A673 (cell line): ENCODE measurements around the gene AGPAT3. TPM values are rescaled to one million over a fixed set of nuclear protein-coding genes. Genes with fewer than 3 reads are reported as not detected.

ENCODE experiments used
- Bru-seq: library from RNA; stranded (reverse); fragments of 400-500 nt; gene quantifications from one replicate; lab custom pipeline; 2021; lab: Mats Ljungman, UMichigan
- BruChase-seq, 2 experiments: library from RNA; stranded (reverse); fragments of 400-500 nt; gene quantifications; one replicate each; lab custom pipeline; 2021; lab: Mats Ljungman, UMichigan
- BruUV-seq: library from RNA; stranded (reverse); fragments of 400-500 nt; replicated peaks from 2 replicates; lab custom pipeline; 2021; lab: Mats Ljungman, UMichigan
- CTCF ChIA-PET: fragments of 300-600 bp; sonication (Branson Sonifier 250); formaldehyde crosslinking; loops from one replicate; lab custom pipeline; 2022; ENCODE audit warnings: antibody characterized with exemption; lab: Charles Lee
- POLR2A ChIA-PET: fragments of 300-600 bp; sonication (Branson Sonifier 250); formaldehyde crosslinking; loops from one replicate; lab custom pipeline; 2022; ENCODE audit warnings: antibody characterized with exemption; ENCODE audit not compliant: low non-redundant PET; lab: Charles Lee
- DNase-seq: peaks from one replicate; pipeline ENCODE4 v3.0.0-alpha.2; 2015; ENCODE audit warnings: low spot score
- H3K27ac ChIP-seq: fragments of 200-600 bp; sonication (generic); 2 replicates; pipeline ENCODE4 v1.5.1; 2016; ENCODE audit warnings: mixed run types, low read depth, mild to moderate bottlenecking, mixed read lengths, antibody characterized with exemption, low read length; ENCODE audit not compliant: poor library complexity, severe bottlenecking
- H3K27me3 ChIP-seq: fragments of 200-600 bp; sonication (generic); replicated peaks from 2 replicates; pipeline ENCODE4 v1.6.1; 2017; ENCODE audit warnings: mixed run types, low read depth, mild to moderate bottlenecking, mixed read lengths, antibody characterized with exemption, low read length; ENCODE audit not compliant: insufficient read depth, poor library complexity
- H3K36me3 ChIP-seq: fragments of 200-600 bp; sonication (generic); 2 replicates; pipeline ENCODE4 v1.6.1; 2016; ENCODE audit warnings: mixed run types, mild to moderate bottlenecking, mixed read lengths, antibody characterized with exemption, low read length; ENCODE audit not compliant: insufficient read depth, poor library complexity, severe bottlenecking
- H3K4me1 ChIP-seq: fragments of 200-600 bp; sonication (generic); 2 replicates; pipeline ENCODE4 v1.6.1; 2017; ENCODE audit warnings: mixed run types, mild to moderate bottlenecking, mixed read lengths, antibody characterized with exemption, low read length; ENCODE audit not compliant: insufficient read depth, poor library complexity, severe bottlenecking
- H3K4me3 ChIP-seq: fragments of 200-600 bp; sonication (generic); 2 replicates; pipeline ENCODE4 v1.5.1; 2016; ENCODE audit warnings: low read depth, mixed run types, mild to moderate bottlenecking, mixed read lengths, low read length; ENCODE audit not compliant: poor library complexity, severe bottlenecking
- H3K9me3 ChIP-seq: fragments of 200-600 bp; sonication (generic); 2 replicates; pipeline ENCODE4 v1.6.1; 2016; ENCODE audit warnings: mixed run types, low read depth, mild to moderate bottlenecking, mixed read lengths, antibody characterized with exemption, low read length; ENCODE audit not compliant: poor library complexity, severe bottlenecking
- EZH2 ChIP-seq: fragments of 200-600 bp; sonication (generic); IDR thresholded peaks from 2 replicates; pipeline ENCODE4 v1.6.1; 2017; ENCODE audit warnings: borderline replicate concordance, low read depth, mild to moderate bottlenecking, mixed read lengths, antibody characterized with exemption, low read length; ENCODE audit not compliant: poor library complexity, severe bottlenecking
- intact Hi-C: fragments of 100-400 bp; cut with micrococcal nuclease; formaldehyde crosslinking; loops from one replicate; pipeline ENCODE4 v1.10.0; 2022; ENCODE audit not compliant: unreplicated experiment
- long read RNA-seq: library from polyadenylated mRNA; stranded (forward); transcript quantifications from one replicate; pipeline ENCODE4 v2.0.0, GENCODE V29; 2022
- total RNA-seq: library from RNA; stranded (reverse); gene quantifications from 2 replicates; pipeline ENCODE4 v1.2.3, GENCODE V29; 2021
- TF ChIP-seq, protein P1 (sequence below): fragments of 300-800, 200-600 bp; sonication (generic); conservative IDR thresholded peaks from 2 replicates; pipeline ENCODE4 v1.5.1; 2017; ENCODE audit warnings: low read depth, mild to moderate bottlenecking, antibody characterized with exemption, low read length, moderate library complexity, mixed read lengths

Gene AGPAT3, protein sequence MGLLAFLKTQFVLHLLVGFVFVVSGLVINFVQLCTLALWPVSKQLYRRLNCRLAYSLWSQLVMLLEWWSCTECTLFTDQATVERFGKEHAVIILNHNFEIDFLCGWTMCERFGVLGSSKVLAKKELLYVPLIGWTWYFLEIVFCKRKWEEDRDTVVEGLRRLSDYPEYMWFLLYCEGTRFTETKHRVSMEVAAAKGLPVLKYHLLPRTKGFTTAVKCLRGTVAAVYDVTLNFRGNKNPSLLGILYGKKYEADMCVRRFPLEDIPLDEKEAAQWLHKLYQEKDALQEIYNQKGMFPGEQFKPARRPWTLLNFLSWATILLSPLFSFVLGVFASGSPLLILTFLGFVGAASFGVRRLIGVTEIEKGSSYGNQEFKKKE
- total RNA-seq (68.7 and 69.6 TPM in 2 replicates), Bru-seq, nascent RNA (percentile 73 among the genes with signal in this experiment), BruChase-seq, experiment 1, labeled RNA remaining after a 2-hour chase (percentile 77 among the genes with signal in this experiment), BruChase-seq, experiment 2, labeled RNA remaining after a 6-hour chase (percentile 90 among the genes with signal in this experiment)
- long read RNA-seq, full-length matches to known transcripts, result 39 of 101 reads
- long read RNA-seq, partial matches to known transcripts, result 7 of 101 reads
- long read RNA-seq, other reads (novel, unspliced or antisense), result 55 of 101 reads

GRCh38 chr21:43864962-43865539 is at the start of gene AGPAT3:
TSS of gene AGPAT3 (plus strand) at chr21:43865223. CDS start at chr21:43959682, 94,459 bp downstream.
- ChIA-PET CTCF (no interaction called here), POLR2A (no interaction called here)
- H3K4me1 ChIP-seq, result peaks cover 10% of the 10 kb centered on the region
- H3K36me3 ChIP-seq, result peaks cover 8% of the 10 kb centered on the region
- TF ChIP-seq, protein P1, sequence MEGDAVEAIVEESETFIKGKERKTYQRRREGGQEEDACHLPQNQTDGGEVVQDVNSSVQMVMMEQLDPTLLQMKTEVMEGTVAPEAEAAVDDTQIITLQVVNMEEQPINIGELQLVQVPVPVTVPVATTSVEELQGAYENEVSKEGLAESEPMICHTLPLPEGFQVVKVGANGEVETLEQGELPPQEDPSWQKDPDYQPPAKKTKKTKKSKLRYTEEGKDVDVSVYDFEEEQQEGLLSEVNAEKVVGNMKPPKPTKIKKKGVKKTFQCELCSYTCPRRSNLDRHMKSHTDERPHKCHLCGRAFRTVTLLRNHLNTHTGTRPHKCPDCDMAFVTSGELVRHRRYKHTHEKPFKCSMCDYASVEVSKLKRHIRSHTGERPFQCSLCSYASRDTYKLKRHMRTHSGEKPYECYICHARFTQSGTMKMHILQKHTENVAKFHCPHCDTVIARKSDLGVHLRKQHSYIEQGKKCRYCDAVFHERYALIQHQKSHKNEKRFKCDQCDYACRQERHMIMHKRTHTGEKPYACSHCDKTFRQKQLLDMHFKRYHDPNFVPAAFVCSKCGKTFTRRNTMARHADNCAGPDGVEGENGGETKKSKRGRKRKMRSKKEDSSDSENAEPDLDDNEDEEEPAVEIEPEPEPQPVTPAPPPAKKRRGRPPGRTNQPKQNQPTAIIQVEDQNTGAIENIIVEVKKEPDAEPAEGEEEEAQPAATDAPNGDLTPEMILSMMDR, result no peak
- TF ChIP-seq EZH2, result no peak
- H3K27ac ChIP-seq, result peak within 1 kb of the TSS; percentile 90
- BruUV-seq, result no TSS peak
- peak within 1 kb of the TSS; percentile 94 for H3K4me3 ChIP-seq
- peak; percentile 38 for DNase-seq
- H3K9me3 ChIP-seq, result no peaks in the 10 kb centered on the region
- H3K27me3 ChIP-seq, result no peaks in the 10 kb centered on the region
- intact Hi-C loops, result loop anchor here (10.0 kb wide), 2 partner anchors 50 to 60 kb away; no protein-coding TSS in a partner anchor

GRCh38 chr21:43815991-43816390 is 49.0 kb upstream of the AGPAT3 start:
- Histone ChIP-seq H3K9me3 (peaks cover 5% of the 10 kb centered on the region), H3K4me1 (peaks cover 16% of the 10 kb centered on the region), H3K27ac (no peak overlapping the region), H3K4me3 (no peak overlapping the region), H3K27me3 (no peaks in the 10 kb centered on the region), H3K36me3 (no peaks in the 10 kb centered on the region)
- ChIA-PET POLR2A (no interaction called here), CTCF (no interaction called here)
- TF ChIP-seq EZH2, result no peak
- TF ChIP-seq, protein P1, result no peak
- no TSS peak for BruUV-seq
- no peak for DNase-seq
- intact Hi-C loops, result loop anchor here (10.0 kb wide), 1 partner anchor 49 kb away; the partner anchor contains the start of gene AGPAT3

DNA sequence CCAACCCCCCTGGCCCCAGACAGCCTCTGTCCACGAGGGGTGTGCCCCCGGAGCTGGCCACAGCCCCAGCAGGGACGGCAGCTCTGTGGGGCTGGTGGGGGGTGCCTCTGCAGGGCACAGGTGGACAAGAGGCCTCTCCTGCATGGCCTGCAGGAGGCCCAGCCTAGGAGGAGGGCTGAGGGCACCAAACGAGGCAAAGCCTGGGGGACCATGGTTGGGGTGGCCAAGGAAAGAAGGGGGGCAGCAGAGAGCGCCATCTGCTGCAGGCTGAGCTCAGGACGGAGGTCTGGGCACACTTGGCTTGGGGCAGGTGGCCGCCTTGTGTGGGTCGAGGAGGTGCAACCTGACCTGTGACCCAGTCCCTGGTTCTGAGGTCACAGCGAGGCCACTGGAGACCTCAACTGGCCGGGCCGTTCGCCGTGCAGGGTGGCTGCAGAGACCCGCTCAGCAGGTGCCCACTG is 48.4 kb upstream of the AGPAT3 start:
- Histone ChIP-seq H3K9me3 (peaks cover 5% of the 10 kb centered on the region), H3K27me3 (no peaks in the 10 kb centered on the region), H3K36me3 (no peaks in the 10 kb centered on the region), H3K4me3 (no peak overlapping the region), H3K27ac (no peak overlapping the region), H3K4me1 (peaks cover 10% of the 10 kb centered on the region)
- intact Hi-C loops, result loop anchor here (10.0 kb wide), 1 partner anchor 48 kb away; the partner anchor contains the start of gene AGPAT3
- no peak for DNase-seq
- CTCF ChIA-PET, result no interaction called here
- TF ChIP-seq, protein P1, result no peak
- TF ChIP-seq EZH2, result no peak
- no TSS peak for BruUV-seq
- POLR2A ChIA-PET, result no interaction called here
